NCI-H2107 treated with DMSO at 0.1 percent for 48 hours (cell line): Measurements from ENCODE around the gene REEP1.
"Not testable (repeated sequence)": the region's sequence is repeated elsewhere in the genome, so short reads cannot be mapped to it uniquely, and the experiment has no call there.

Source experiments
- DNase-seq: peaks from one replicate; lab custom pipeline; 2025; ENCODE audit not compliant: unreplicated experiment; lab: John Stamatoyannopoulos, UW

REEP1 gene

GRCh38 chr2:86202336-86202692, 135.1 kb downstream of the REEP1 start:
- no peak for DNase-seq

- DNase-seq = no peak
These were observed 135.6 kb downstream of the REEP1 start for GRCh38 chr2:86201671-86202335.

GRCh38 chr2:86200564-86200963, 136.9 kb downstream of the REEP1 start:
- DNase-seq = not testable (repeated sequence)

- no peak for DNase-seq
These were observed 137.6 kb downstream of the REEP1 start for GRCh38 chr2:86199834-86200177.

- no peak for DNase-seq
These were observed 141.5 kb downstream of the REEP1 start for GRCh38 chr2:86195808-86196387.

- DNase-seq = peak; percentile 82
These were observed 142.2 kb downstream of the REEP1 start, which contains the start of gene IMMT for GRCh38 chr2:86195055-86195807. Gene IMMT (minus strand): TSS chr2:86195462. CDS start chr2:86195382, 80 bp downstream.

- no peak for DNase-seq
These were observed 142.7 kb downstream of the REEP1 start for GRCh38 chr2:86194751-86195054.

- DNase-seq = no peak
These were observed 143.4 kb downstream of the REEP1 start for GRCh38 chr2:86193901-86194567.

GRCh38 chr2:86189782-86190416, 147.5 kb downstream of the REEP1 start:
- DNase-seq = no peak

GRCh38 chr2:86186431-86186830, 151.0 kb downstream of the REEP1 start:
- no peak for DNase-seq

GRCh38 chr2:86185517-86186212, 151.8 kb downstream of the REEP1 start:
- no peak for DNase-seq

- no peak for DNase-seq
These were observed 160.8 kb downstream of the REEP1 start for GRCh38 chr2:86176597-86176996.

GRCh38 chr2:86175828-86176227, 161.6 kb downstream of the REEP1 start:
- no peak for DNase-seq

GRCh38 chr2:86174445-86174844, 163.0 kb downstream of the REEP1 start:
- no peak for DNase-seq

- no peak for DNase-seq
These were observed 164.8 kb downstream of the REEP1 start for GRCh38 chr2:86172610-86173009.

GRCh38 chr2:86171295-86171694, 166.1 kb downstream of the REEP1 start:
- DNase-seq = no peak

- no peak for DNase-seq
These were observed 167.0 kb downstream of the REEP1 start for GRCh38 chr2:86170449-86170848.
